AG09319 (cell line): Measurements from ENCODE around the gene TIPIN.
"Not testable (repeated sequence)": the region's sequence is repeated elsewhere in the genome, so short reads cannot be mapped to it uniquely, and the experiment has no call there.

Experiments used
- DNase-seq: peaks from one replicate; pipeline ENCODE4 v3.0.0-alpha.2; 2010; ENCODE audit warnings: low read depth; ENCODE audit errors: extremely low read depth
- TF ChIP-seq, protein P1 (sequence below): IDR thresholded peaks from 2 replicates; pipeline ENCODE4 v1.5.1; 2011; ENCODE audit warnings: low read depth, mild to moderate bottlenecking, inconsistent platforms, low read length, moderate library complexity

The TIPIN gene

DNA sequence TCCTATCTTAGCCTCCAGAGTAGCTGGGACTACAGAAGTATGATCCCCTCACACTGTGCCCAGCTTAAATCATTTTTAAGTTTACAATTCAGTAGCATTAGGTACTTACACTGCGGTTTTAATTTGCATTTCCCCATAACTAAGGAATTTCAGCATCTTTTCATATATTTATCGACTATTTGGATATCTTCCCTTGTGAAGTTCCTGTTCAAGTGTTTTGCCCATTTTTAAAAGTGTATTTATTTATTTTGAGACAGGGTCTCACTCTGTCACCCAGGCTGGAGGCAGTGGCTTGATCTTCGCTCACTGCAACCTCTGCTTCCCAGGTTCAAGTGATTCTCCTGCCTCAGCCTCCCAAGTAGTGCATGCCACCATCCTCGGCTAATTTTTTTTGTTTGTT lies 17.7 kb upstream of the TIPIN start:
- TF ChIP-seq, protein P1, sequence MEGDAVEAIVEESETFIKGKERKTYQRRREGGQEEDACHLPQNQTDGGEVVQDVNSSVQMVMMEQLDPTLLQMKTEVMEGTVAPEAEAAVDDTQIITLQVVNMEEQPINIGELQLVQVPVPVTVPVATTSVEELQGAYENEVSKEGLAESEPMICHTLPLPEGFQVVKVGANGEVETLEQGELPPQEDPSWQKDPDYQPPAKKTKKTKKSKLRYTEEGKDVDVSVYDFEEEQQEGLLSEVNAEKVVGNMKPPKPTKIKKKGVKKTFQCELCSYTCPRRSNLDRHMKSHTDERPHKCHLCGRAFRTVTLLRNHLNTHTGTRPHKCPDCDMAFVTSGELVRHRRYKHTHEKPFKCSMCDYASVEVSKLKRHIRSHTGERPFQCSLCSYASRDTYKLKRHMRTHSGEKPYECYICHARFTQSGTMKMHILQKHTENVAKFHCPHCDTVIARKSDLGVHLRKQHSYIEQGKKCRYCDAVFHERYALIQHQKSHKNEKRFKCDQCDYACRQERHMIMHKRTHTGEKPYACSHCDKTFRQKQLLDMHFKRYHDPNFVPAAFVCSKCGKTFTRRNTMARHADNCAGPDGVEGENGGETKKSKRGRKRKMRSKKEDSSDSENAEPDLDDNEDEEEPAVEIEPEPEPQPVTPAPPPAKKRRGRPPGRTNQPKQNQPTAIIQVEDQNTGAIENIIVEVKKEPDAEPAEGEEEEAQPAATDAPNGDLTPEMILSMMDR = no peak
- DNase-seq = no peak

DNA sequence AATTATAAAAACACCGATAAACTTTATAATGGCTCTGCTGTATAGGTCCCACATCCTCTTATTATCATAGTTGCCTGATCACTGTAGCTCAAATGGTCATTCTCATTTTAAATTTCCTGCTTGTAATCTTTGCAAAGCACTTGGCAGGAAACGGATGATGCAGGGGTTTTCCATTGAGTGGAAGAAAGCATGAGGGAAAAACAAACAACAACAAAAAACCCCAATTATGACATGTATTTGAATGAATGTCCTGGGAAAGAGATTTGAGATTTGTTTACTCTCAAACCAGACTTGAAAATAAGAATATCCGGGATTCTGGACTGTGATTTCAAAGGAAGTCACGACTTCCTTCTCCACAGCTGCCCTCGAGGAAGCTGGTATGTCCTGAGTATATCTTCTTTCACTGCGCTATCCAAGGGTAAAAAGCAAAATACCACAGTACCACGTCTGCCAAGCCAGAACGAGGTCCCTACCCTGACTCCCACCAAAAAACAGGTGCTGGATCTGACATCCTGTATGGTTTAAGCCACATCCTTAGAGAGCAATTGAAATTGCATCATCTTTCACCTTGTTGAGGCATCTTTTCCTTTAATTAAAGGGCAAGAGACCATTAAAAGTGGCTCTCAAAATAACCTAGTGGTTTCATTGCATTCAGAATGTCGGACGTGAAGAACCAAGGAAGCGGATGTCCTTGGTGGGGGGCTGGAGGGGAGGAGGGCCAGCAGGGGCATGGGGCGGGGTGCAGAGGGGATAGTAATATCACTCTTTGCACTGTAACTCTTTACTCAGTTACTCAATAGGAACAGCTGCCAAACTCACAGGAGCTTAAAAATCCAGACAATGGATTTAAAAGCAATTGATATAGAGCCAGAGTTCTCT lies 13.5 kb upstream of the TIPIN start:
- DNase-seq = no peak
- TF ChIP-seq, protein P1 = no peak

DNA sequence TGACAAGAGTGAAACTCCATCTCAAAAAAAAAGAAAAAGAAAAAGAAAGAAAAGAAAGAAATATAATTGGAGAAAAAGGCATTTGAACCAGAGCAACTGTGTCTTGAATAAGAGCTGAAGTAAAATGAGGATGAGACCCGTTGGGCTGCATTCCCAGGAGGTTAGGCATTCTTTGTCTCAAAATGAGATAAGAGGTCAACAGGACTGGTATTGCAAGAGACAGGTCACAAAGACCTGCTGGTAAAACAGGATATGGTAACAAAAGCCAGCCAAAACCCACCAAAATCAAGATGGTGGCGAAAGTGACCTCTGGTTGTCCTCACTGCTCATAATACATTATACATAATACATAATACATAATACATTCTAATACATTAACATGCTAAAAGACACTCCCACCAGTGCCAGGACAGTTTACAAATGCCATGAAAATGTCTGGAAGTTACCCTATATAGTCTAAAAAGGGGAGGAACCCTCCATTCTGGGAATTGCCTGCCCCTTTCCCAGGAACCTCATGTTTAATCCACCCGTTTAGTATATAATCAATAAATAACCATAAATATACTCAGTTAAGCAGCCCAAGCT lies 8.6 kb upstream of the TIPIN start:
- DNase-seq = no peak
- TF ChIP-seq, protein P1 = no peak

DNA sequence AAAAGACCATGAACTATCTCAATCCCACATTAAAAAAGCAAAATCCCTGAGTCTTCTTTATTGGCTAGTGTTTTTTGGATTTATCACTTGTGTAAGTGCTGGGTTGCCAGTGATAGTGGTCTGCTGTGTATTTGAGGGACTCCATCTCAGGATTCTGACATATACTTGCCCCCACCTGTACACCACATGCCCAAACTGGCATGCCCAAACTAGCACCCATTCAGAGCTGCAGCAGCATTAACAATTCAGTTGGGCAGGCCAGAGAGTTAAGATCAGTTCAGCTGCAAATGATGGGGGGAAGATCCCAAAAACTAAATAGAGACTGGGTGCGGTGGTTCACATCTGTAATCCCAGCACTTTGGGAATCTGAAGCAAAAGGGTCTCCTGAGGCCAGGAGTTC lies 6.3 kb upstream of the TIPIN start:
- no peak for DNase-seq
- TF ChIP-seq, protein P1 = no peak

DNA sequence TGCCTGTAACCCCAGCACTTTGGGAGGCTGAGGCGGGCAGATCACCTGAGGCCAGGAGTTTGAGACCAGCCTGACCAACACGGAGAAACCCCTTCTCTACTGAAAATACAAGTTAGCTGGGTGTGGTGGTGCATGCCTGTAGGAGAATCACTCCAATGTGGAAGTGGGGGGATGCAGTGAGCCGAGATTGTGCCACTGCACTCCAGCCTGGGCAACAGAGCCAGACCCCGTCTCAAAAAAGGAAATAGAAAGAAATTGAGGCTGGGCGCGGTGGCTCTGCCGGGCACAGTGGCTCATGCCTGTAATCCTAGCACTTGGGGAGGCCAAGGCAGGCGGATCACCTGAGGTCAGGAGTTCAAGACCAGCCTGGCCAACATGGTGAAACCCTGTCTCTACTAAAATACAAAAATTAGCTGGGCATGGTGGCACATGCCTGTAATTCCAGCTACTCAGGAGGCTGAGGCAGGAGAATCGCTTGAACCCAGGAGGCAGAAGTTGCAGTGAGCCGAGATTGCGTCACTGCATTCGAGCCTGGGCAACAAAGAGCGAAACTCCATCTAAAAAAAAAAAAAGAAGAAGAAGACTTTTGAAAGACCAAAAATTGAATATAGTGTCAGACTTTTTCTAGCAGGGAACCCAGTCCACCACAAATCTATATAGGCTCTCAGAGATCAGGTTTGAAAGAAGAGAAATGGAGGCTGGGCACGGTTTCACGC lies 5.4 kb upstream of the TIPIN start:
- not testable (repeated sequence) for DNase-seq

DNA sequence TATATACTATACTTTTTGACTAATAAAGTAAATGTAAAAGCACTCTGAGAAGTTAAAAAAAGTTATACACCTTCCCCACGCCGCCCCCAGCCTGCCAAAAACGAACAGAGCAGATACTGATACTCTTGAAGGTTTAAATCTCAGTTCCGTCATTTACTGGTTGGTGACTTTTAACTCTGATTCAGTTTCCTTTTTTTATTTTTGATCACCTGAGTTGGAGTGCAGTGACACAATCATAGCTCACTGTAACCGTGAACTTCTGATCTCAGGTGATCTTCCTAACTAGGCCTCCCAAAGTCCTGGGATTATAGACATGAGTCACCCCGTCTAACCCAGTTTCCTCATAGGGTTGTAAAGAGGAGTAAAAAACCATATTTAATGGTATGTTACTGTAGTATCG lies 3.3 kb upstream of the TIPIN start:
- DNase-seq = no peak
- TF ChIP-seq, protein P1 = no peak

DNA sequence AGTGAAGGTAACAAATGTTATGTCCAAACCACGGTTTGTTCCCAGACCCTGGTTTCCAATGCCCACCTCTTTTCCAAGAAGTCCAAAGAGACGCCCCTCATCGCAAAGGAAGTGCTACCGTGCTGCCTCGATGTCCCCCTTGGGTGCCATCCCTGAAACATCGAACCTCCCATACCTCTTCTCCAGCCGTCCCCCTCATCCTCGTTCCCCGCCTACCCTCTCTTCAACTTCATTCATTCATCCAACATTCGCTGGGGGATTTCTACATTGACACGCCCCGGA lies 467 bp downstream of the TIPIN start:
- TF ChIP-seq, protein P1 = no peak

DNA sequence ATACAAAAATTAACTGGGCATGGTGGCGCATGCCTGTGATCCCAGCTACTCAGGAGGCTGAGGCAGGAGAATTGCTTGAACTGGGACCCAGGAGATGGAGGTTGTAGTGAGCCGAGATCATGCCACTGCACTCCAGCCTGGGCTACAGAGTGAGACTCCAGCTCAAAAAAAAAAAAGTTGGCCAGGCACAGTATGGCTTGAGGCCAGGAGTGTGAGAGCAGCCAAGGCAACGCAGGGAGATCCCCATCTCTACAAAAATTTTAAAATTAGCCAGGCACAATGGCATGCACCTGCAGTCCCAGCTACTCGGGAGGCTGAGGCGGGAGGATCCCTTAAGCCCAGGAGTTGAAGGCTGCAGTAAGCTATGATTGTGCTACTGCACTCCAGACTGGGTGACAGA lies 8.0 kb downstream of the TIPIN start:
- not testable (repeated sequence) for DNase-seq

More for the DNA sequence above, 467 bp downstream of the TIPIN start:
- DNase-seq = no peak
